Posterior cingulate gyrus (tissue), 11 donors: ENCODE measurements around the gene CDH1.
"Not testable (repeated sequence)": the region's sequence is repeated elsewhere in the genome, so short reads cannot be mapped to it uniquely, and the experiment has no call there.

ENCODE experiments used
- DNase-seq, 10 donors: peaks; one replicate each; pipeline versions ENCODE4 v3.0.0 to v3.0.0-alpha.2; 2020 to 2021; ENCODE audit warnings: mixed read lengths in 3 of 10
- intact Hi-C: fragments of 100-400 bp; cut with DNase I; formaldehyde crosslinking; loops from one replicate; pipeline ENCODE4 v1.15.1; 2023

The CDH1 gene

DNA sequence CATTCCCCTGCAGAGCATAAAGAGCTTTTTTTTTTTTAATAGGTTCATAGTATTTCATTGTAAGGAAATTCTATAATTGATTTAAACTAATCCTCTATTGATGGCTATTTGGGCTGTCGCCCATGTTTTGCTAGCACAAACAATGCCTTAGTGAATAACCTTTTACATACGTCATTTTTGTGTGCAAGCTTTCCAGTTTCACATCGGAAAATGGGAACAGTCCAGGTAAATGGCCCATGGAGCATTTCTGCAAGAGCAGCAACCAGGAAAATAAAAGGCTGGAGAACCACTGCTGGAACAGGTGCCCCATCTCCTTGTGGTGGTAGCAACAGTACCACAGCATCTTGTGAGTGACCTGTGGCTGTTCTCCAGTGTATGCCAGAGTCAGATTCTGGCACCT lies 48.6 kb downstream of the CDH1 start:
- intact Hi-C loops, result no loop called here

DNA sequence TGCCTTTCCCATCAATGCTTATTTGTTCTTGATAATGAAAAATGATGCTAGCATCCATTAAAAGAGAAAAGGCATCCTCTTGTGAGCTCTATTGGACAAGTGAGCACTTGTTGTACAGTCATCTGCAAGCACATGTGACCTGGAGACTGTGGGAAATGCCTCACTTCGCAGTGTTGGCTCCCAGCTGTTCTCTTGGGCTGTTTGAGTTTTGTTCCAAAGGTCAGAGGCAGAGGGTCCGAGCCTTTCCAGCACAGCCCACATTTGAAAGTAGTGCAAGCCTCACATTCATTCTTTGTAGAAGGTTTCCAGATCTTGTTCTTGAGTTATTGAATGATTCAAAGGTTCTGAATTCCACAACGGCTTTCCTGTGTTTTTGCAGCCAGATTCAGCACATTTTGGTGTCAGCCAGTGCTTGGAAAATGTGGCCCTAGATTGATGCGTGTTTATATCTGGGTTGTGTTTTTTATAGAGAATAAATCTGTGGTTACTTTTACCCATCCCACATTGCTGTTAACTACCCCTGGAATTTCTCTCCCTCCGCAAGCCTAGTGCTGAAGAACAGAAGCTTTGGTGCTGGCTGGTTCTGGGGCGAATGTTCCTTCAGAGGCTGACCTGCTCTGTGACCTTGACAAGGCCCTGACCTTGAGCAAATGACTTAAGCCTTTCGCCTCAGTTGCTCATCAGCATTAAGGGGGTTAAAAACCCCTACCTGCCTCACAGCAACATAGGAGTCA lies 49.8 kb downstream of the CDH1 start:
- intact Hi-C loops, result no loop called here
- DNase-seq, result peak in 8 of 10 donors; percentile 52 to 96 (median 74)

More for the DNA sequence above, 48.6 kb downstream of the CDH1 start:
- peak in 1 of 10 donors; percentile 16 for DNase-seq

- not testable (repeated sequence) for DNase-seq
Measured at GRCh38 chr16:68787419-68787807, 50.3 kb downstream of the CDH1 start.

DNA sequence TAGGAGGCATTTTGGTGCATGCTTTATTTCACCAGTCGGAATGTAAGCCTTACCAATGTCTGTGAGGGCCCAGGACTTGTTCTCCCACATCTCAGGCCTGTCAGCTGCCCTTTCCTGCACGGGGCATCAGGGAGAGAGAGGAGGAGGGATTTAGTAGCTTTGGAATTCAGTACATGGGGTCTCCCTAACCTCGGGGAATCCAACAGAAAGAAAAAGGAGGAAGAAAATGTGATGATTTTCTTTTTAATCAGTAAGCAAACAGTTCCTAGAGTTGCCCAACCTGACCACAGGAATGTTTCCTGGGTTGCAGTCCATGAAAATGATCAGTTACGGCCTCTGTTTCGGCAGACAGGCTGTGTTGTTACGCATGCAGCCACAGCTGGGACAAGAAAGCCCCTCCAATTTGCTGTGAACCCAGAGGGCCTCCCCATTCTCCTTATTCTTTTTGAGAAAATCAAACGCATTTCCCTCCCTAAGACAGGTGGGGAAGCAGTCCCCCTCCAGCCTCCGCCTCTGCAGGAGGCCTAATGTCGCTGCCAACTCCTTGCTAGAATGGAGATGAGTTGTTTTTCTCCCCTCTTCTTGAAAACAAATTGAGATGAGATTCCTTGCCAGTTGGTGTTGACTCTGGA lies 53.2 kb downstream of the CDH1 start:
- DNase-seq, result peak in 1 of 10 donors; percentile 29
- intact Hi-C loops, result no loop called here

More at GRCh38 chr16:68787419-68787807, 50.3 kb downstream of the CDH1 start:
- intact Hi-C loops, result not testable (repeated sequence)

GRCh38 chr16:68790944-68791343 lies 53.9 kb downstream of the CDH1 start:
- DNase-seq, result peak in 1 of 10 donors; percentile 50
- intact Hi-C loops, result no loop called here

GRCh38 chr16:68792465-68793324 lies 55.6 kb downstream of the CDH1 start:
- no peak for DNase-seq

GRCh38 chr16:68793401-68793857 lies 56.3 kb downstream of the CDH1 start:
- no peak for DNase-seq
- intact Hi-C loops, result no loop called here

More at GRCh38 chr16:68792465-68793324, 55.6 kb downstream of the CDH1 start:
- intact Hi-C loops, result no loop called here

DNA sequence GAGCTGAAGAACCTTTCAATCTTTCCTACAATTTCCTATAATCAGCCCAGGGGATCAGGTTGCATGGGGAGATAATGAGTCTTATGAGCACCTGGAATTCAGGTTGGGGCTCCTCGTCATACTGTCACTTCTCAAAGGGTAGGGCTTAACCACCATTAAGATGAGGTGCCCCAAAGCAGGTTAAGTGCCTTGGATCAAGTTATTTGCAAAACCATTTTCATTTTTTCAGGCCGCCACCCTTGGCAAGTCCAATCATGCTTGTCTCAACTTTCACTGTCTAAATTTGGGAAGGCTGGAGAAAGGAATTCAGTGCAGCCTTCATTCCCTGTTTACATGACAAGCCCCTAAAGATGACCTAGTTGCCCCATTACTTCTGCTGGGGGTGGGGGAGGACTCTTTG lies 61.3 kb downstream of the CDH1 start:
- no peak for DNase-seq
- intact Hi-C loops, result no loop called here

DNA sequence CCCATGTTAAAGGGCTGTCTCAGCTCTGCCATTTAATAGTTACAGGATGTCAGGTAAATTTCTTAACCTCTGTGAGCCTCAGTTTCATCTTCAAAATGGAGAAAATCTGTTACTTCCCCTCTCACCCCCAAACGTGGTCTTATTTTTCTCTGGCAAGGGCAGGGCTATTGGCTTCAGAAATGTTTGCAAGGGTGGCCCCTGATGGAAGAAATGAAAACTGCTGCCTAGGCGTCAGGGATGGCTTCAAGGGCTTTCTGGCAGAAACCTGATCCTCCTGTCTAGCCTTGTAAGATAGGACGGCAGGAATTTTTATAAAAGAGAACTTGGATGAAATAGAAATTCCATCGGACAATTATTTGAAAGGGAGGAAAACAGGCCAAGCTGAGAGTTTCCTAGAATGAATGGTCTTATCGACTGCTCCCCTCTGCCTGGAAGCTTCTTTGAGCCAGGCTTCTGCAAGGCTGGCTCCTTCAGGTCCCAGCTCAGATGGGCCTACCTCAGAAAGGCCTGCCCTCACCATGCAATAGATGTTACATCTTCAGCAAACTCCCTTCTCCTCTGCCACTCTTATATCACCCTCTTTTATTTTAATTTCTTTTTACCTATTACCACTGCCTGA lies 63.3 kb downstream of the CDH1 start:
- intact Hi-C loops, result loop anchor here (1.0 to 10.0 kb wide), 2 partner anchors 96 to 276 kb away; no protein-coding TSS in a partner anchor
- peak in 6 of 10 donors; percentile 13 to 92 (median 60) for DNase-seq

- DNase-seq, result no peak
- intact Hi-C loops, result loop anchor here (10.0 kb wide), 1 partner anchor 277 kb away; no protein-coding TSS in a partner anchor
Measured at GRCh38 chr16:68802190-68802589, 65.1 kb downstream of the CDH1 start.

GRCh38 chr16:68806422-68806821 lies 69.3 kb downstream of the CDH1 start:
- DNase-seq, result no peak
- intact Hi-C loops, result loop anchor here (10.0 kb wide), 1 partner anchor 282 kb away; no protein-coding TSS in a partner anchor

GRCh38 chr16:68806981-68807380 lies 69.9 kb downstream of the CDH1 start:
- DNase-seq, result no peak
- intact Hi-C loops, result loop anchor here (10.0 kb wide), 1 partner anchor 282 kb away; no protein-coding TSS in a partner anchor

GRCh38 chr16:68814516-68814915 lies 77.4 kb downstream of the CDH1 start:
- intact Hi-C loops, result no loop called here
- DNase-seq, result no peak

DNA sequence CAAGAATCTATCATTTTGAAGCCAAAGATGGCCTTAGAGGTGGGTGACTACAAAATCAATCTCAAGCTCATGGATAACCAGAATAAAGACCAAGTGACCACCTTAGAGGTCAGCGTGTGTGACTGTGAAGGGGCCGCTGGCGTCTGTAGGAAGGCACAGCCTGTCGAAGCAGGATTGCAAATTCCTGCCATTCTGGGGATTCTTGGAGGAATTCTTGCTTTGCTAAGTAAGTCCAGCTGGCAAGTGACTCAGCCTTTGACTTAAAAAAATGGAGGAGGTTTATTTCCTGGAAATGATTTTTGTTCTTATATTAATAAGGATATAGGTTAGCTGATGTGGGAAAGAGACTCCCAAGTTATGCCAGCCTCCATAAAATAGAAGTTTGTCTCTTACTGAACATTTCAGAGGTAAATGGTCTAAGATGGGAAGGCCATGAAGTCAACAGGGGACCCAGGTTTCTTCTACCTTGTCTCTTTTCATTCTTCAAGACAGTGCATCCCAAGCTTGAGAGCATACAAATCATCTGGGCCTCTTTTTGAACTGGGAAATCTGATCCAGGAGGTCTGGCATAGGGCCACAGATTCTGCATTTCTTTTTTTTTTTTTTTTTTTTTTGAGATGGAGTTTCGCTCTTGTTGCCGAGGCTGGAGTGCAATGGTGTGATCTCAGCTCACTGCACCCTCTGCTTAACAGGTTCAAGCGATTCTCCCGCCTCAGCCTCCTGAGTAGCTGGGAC lies 86.5 kb downstream of the CDH1 start:
- peak in 1 of 10 donors; percentile 18 for DNase-seq
- intact Hi-C loops, result no loop called here

GRCh38 chr16:68825427-68825826 lies 88.3 kb downstream of the CDH1 start:
- intact Hi-C loops, result no loop called here

GRCh38 chr16:68826652-68827051 lies 89.6 kb downstream of the CDH1 start:
- intact Hi-C loops, result no loop called here
- no peak for DNase-seq

More at GRCh38 chr16:68825427-68825826, 88.3 kb downstream of the CDH1 start:
- no peak for DNase-seq

- no peak for DNase-seq
- intact Hi-C loops, result no loop called here
Measured at GRCh38 chr16:68833251-68833650, 96.2 kb downstream of the CDH1 start.

- no peak for DNase-seq
- intact Hi-C loops, result no loop called here
Measured at GRCh38 chr16:68834550-68834949, 97.5 kb downstream of the CDH1 start.

GRCh38 chr16:68835970-68836369 lies 98.9 kb downstream of the CDH1 start:
- DNase-seq, result peak in 1 of 10 donors; percentile 4
- intact Hi-C loops, result no loop called here
